H1 (cell line): ENCODE data around the gene SKIC8. TPM values are rescaled to one million over a fixed set of nuclear protein-coding genes. Genes with fewer than 3 reads are reported as not detected.

ENCODE experiments used
- CTCF ChIA-PET: fragments of 300-600 bp; sonication (Branson Sonifier 250); formaldehyde crosslinking; loops from one replicate; lab custom pipeline; 2021; ENCODE audit not compliant: partially characterized antibody; lab: Charles Lee
- POLR2A ChIA-PET: fragments of 300-600 bp; sonication (Branson Sonifier 250); formaldehyde crosslinking; loops from one replicate; lab custom pipeline; 2021; ENCODE audit warnings: inconsistent platforms; ENCODE audit not compliant: partially characterized antibody; lab: Charles Lee
- DNase-seq, 2 experiments: peaks; one replicate each; pipeline versions ENCODE4 v3.0.0 to v3.0.0-alpha.2; 2010 to 2022; ENCODE audit warnings: low spot score in 2 of 2, low read depth in 1 of 2, mixed read lengths in 1 of 2
- FAIRE-seq: peaks from 2 replicates; lab custom pipeline; 2011; peaks lifted over from hg19 to GRCh38; lab: Jason Lieb, UNC
- H2AFZ ChIP-seq: 2 replicates; pipeline ENCODE4 v1.8.1; 2012; ENCODE audit warnings: low read length, inconsistent platforms
- H2AK5ac ChIP-seq: 2 replicates; pipeline ENCODE4 v1.6.1; 2013; ENCODE audit warnings: low read depth, low read length
- H2BK120ac ChIP-seq: replicated peaks from 2 replicates; pipeline ENCODE3; 2013; ENCODE audit warnings: low read depth, low read length, inconsistent platforms
- H2BK12ac ChIP-seq: 2 replicates; pipeline ENCODE4 v1.6.1; 2013; ENCODE audit warnings: low read depth, low read length
- H2BK15ac ChIP-seq: 2 replicates; pipeline ENCODE4 v1.6.1; 2013; ENCODE audit warnings: low read length
- H2BK20ac ChIP-seq: 2 replicates; pipeline ENCODE4 v1.6.1; 2013; ENCODE audit warnings: low read length
- H2BK5ac ChIP-seq: 2 replicates; pipeline ENCODE4 v1.6.1; 2013; ENCODE audit warnings: low read depth, low read length
- H3K14ac ChIP-seq: 2 replicates; pipeline ENCODE4 v1.6.1; 2013; ENCODE audit warnings: inconsistent platforms; ENCODE audit not compliant: insufficient read length
- H3K18ac ChIP-seq: 2 replicates; pipeline ENCODE4 v1.6.1; 2013; ENCODE audit warnings: low read length; ENCODE audit errors: extremely low read depth
- H3K23ac ChIP-seq: 2 replicates; pipeline ENCODE4 v1.6.1; 2013; ENCODE audit warnings: inconsistent platforms; ENCODE audit not compliant: insufficient read length
- H3K23me2 ChIP-seq: 2 replicates; pipeline ENCODE4 v1.6.1; 2013; ENCODE audit warnings: low read depth, low read length
- H3K27ac ChIP-seq: 2 replicates; pipeline ENCODE4 v1.6.1; 2011; ENCODE audit warnings: low read depth, low read length, inconsistent platforms
- H3K27me3 ChIP-seq, 4 experiments: replicated peaks in 1 of 4; 1 replicate in 1 of 4; 2 replicates in 3 of 4; pipeline versions ENCODE4 v1.6.1 to v1.8.1; 2011 to 2013; ENCODE audit warnings: low read length in 3 of 4, mild to moderate bottlenecking in 3 of 4, inconsistent platforms in 2 of 4, mixed read lengths in 2 of 4, moderate library complexity in 1 of 4; ENCODE audit not compliant: control insufficient read depth in 3 of 4, insufficient read depth in 3 of 4; ENCODE audit errors: extremely low read depth in 1 of 4
- H3K36me3 ChIP-seq, 4 experiments: 2 replicates each; pipeline versions ENCODE4 v1.6.1 to v1.8.1; 2011 to 2013; ENCODE audit warnings: mild to moderate bottlenecking in 4 of 4, low read length in 3 of 4, moderate library complexity in 2 of 4, control low read depth in 1 of 4, inconsistent platforms in 1 of 4; ENCODE audit not compliant: insufficient read depth in 4 of 4, control insufficient read depth in 2 of 4
- H3K4ac ChIP-seq: replicated peaks from 2 replicates; pipeline ENCODE3; 2013; ENCODE audit warnings: low read length, low read depth, mixed read lengths, inconsistent platforms; ENCODE audit not compliant: insufficient read length
- H3K4me1 ChIP-seq, 4 experiments: replicated peaks in 1 of 4; 1 replicate in 1 of 4; 2 replicates in 3 of 4; pipeline versions ENCODE4 v1.6.1 to v1.8.1; 2011 to 2013; ENCODE audit warnings: low read length in 3 of 4, inconsistent platforms in 2 of 4, mixed read lengths in 1 of 4; ENCODE audit not compliant: insufficient read depth in 4 of 4, control insufficient read depth in 3 of 4
- H3K4me2 ChIP-seq, 2 experiments: 2 replicates each; pipeline versions ENCODE4 v1.6.1 to v1.8.1; 2011 to 2013; ENCODE audit warnings: low read depth in 2 of 2, low read length in 2 of 2, control low read depth in 1 of 2, inconsistent platforms in 1 of 2, mild to moderate bottlenecking in 1 of 2; ENCODE audit not compliant: insufficient read depth in 1 of 2
- H3K4me3 ChIP-seq, 4 experiments: fragments of 200-600, 300-600 bp in 1 of 4; sonication (generic), shearing (Covaris generic), sonication (Bioruptor Twin) in 1 of 4; 2 replicates each; pipeline versions ENCODE4 v1.5.1 to v1.8.1; 2011 to 2016; ENCODE audit warnings: low read length in 4 of 4, low read depth in 3 of 4, control low read depth in 2 of 4, inconsistent platforms in 2 of 4, mild to moderate bottlenecking in 2 of 4, mixed read lengths in 1 of 4, moderate library complexity in 1 of 4; ENCODE audit not compliant: insufficient read depth in 2 of 4; ENCODE audit errors: extremely low read depth in 1 of 4
- H3K56ac ChIP-seq: replicated peaks from 2 replicates; pipeline ENCODE3; 2013; ENCODE audit warnings: low read depth, mild to moderate bottlenecking, mixed read lengths, low read length, inconsistent platforms; ENCODE audit not compliant: insufficient read length
- H3K79me1 ChIP-seq: 2 replicates; pipeline ENCODE4 v1.6.1; 2013; ENCODE audit warnings: low read depth, low read length, control low read depth
- H3K79me2 ChIP-seq, 2 experiments: 2 replicates each; pipeline versions ENCODE4 v1.6.1 to v1.8.1; 2012 to 2013; ENCODE audit warnings: low read length in 2 of 2, mild to moderate bottlenecking in 2 of 2, inconsistent platforms in 1 of 2; ENCODE audit not compliant: insufficient read depth in 2 of 2, control insufficient read depth in 1 of 2
- H3K9ac ChIP-seq, 4 experiments: replicated peaks in 1 of 4; 1 replicate in 1 of 4; 2 replicates in 3 of 4; pipeline versions ENCODE4 v1.6.1 to v1.8.1; 2011 to 2013; ENCODE audit warnings: low read depth in 3 of 4, low read length in 3 of 4, control low read depth in 2 of 4, mild to moderate bottlenecking in 2 of 4, moderate library complexity in 2 of 4, inconsistent platforms in 1 of 4; ENCODE audit errors: extremely low read depth in 1 of 4
- H3K9me3 ChIP-seq, 2 experiments: 2 replicates each; pipeline versions ENCODE4 v1.6.1 to v1.8.1; 2012 to 2013; ENCODE audit warnings: mild to moderate bottlenecking in 2 of 2, moderate library complexity in 2 of 2, control low read depth in 1 of 2, inconsistent platforms in 1 of 2, low read depth in 1 of 2, low read length in 1 of 2, mixed read lengths in 1 of 2; ENCODE audit not compliant: insufficient read depth in 2 of 2
- H4K20me1 ChIP-seq, 2 experiments: replicated peaks in 1 of 2; 2 replicates each; pipeline versions ENCODE3 to v1.8.1; 2011 to 2013; ENCODE audit warnings: inconsistent platforms in 2 of 2, low read length in 2 of 2, mild to moderate bottlenecking in 1 of 2; ENCODE audit not compliant: insufficient read depth in 2 of 2, control insufficient read depth in 1 of 2
- H4K5ac ChIP-seq: 2 replicates; pipeline ENCODE4 v1.6.1; 2013; ENCODE audit warnings: low read length, low read depth, mixed read lengths, inconsistent platforms; ENCODE audit not compliant: insufficient read length
- H4K8ac ChIP-seq: 2 replicates; pipeline ENCODE4 v1.8.0; 2013; ENCODE audit warnings: mild to moderate bottlenecking, moderate library complexity, low read length, inconsistent platforms; ENCODE audit not compliant: insufficient read depth; ENCODE audit errors: extremely low read depth
- H4K91ac ChIP-seq: replicated peaks from 2 replicates; pipeline ENCODE3; 2013; ENCODE audit warnings: low read length, mixed read lengths, inconsistent platforms; ENCODE audit not compliant: insufficient read length
- ASH2L ChIP-seq: fragments of 200-600, 300-600 bp; sonication (generic); IDR thresholded peaks from one replicate; pipeline ENCODE4 v1.7.1; 2017; ENCODE audit warnings: low read length
- BCL11A ChIP-seq, 2 experiments: IDR thresholded peaks; one replicate each; pipeline ENCODE4 v1.6.1; 2011; ENCODE audit warnings: low read depth in 2 of 2, low read length in 2 of 2, mild to moderate bottlenecking in 2 of 2
- CBX8 ChIP-seq: fragments of 300-800, 300-1000 bp; sonication (generic); IDR thresholded peaks from 2 replicates; pipeline ENCODE4 v1.7.1; 2016; ENCODE audit warnings: low read depth, low read length, borderline replicate concordance
- CTBP2 ChIP-seq: IDR thresholded peaks from 2 replicates; pipeline ENCODE4 v1.7.0; 2011; ENCODE audit warnings: borderline replicate concordance, mild to moderate bottlenecking, moderate library complexity, mixed read lengths, low read length; ENCODE audit not compliant: insufficient read depth, insufficient read length
- EGR1 ChIP-seq: IDR thresholded peaks from 2 replicates; pipeline ENCODE4 v1.6.1; 2011; ENCODE audit warnings: low read depth, low read length, borderline replicate concordance
- GTF2F1 ChIP-seq: IDR thresholded peaks from 2 replicates; pipeline ENCODE4 v1.6.1; 2012; ENCODE audit warnings: low read depth, low read length, improper control_type of control experiment, borderline replicate concordance
- RXRA ChIP-seq: IDR thresholded peaks from 2 replicates; pipeline ENCODE4 v1.6.1; 2011; ENCODE audit warnings: low read depth, mild to moderate bottlenecking, low read length, moderate library complexity; ENCODE audit not compliant: insufficient read depth
- SIN3A ChIP-seq, 2 experiments: IDR thresholded peaks in 1 of 2; conservative IDR thresholded peaks in 1 of 2; 2 replicates each; pipeline ENCODE4 v1.6.1; 2011 to 2012; ENCODE audit warnings: low read length in 2 of 2, improper control_type of control experiment in 1 of 2, low read depth in 1 of 2, mild to moderate bottlenecking in 1 of 2
- SP4 ChIP-seq: IDR thresholded peaks from 2 replicates; pipeline ENCODE4 v1.6.1; 2012; ENCODE audit warnings: low read length, inconsistent platforms
- TBP ChIP-seq: IDR thresholded peaks from 2 replicates; pipeline ENCODE4 v1.6.1; 2011; ENCODE audit warnings: low read depth, low read length, improper control_type of control experiment
- WGBS, 2 experiments: shearing (Covaris generic) in 1 of 2; methylation state at CpG; one replicate each; pipeline versions ENCODE4 v1.1.6 to v1.1.7; 2013 to 2015; ENCODE audit warnings: low lambda C conversion rate in 2 of 2, mixed read lengths in 2 of 2, inconsistent platforms in 1 of 2, low coverage in 1 of 2, missing lambda C conversion rate in 1 of 2; ENCODE audit not compliant: insufficient replicate concordance in 2 of 2, insufficient coverage in 1 of 2, insufficient read length in 1 of 2; ENCODE audit errors: extremely low coverage in 1 of 2, missing lambda C conversion rate in 1 of 2; 5-methylcytosine and 5-hydroxymethylcytosine counted together
- polyA plus RNA-seq, 7 experiments: library from polyadenylated mRNA; depleted of rRNA in 3 of 7; stranded (reverse) in 5 of 7; unstranded in 2 of 7; fragments of >200 nt in 5 of 7; fragments of 200-250 nt in 2 of 7; gene quantifications; 1 replicate in 5 of 7; 2 replicates in 1 of 7; 4 replicates in 1 of 7; pipeline versions ENCODE4 v1.2.1 to v1.2.3, GENCODE V29; 2011 to 2013; ENCODE audit warnings: missing spikeins in 2 of 7, mixed read lengths in 2 of 7
- total RNA-seq: library from RNA; stranded (reverse); fragmentation: NEBNext Ultra II Directional; extraction: Animal tissue kit (Norgen Biotek cat#: 25700); gene quantifications from 2 replicates; pipeline ENCODE4 v1.2.1, GENCODE V29; 2021

SKIC8 gene
- total and polyA plus RNA-seq, 2 of the 8 experiments (the other 6 are each of a cell fraction or from before 2014, with no cell fraction given): 44.2 to 77.7 TPM

GRCh38 chr15:78265752-78266224 is 33.6 kb downstream of the SKIC8 start:
- Histone ChIP-seq H4K5ac (no peak overlapping the region), H3K27me3 (peaks cover 0 to 19% (median 10%) of the 10 kb centered on the region in 4 experiments; a peak in 4 of 7 replicates), H3K36me3 (no peaks in the 10 kb centered on the region), H3K27ac (no peak overlapping the region), H4K20me1 (no peaks in the 10 kb centered on the region), H3K79me2 (no peaks in the 10 kb centered on the region), H2BK5ac (no peak overlapping the region), H3K23me2 (no peaks in the 10 kb centered on the region; the same call in 1 of the 2 replicates), H2AK5ac (no peak overlapping the region), H3K4me3 (no peak overlapping the region), H3K4me2 (no peak overlapping the region; a peak in 1 of 4 replicates), H3K23ac (no peak overlapping the region), H3K14ac (no peak overlapping the region), H3K4ac (no peak overlapping the region), H3K18ac (no peak overlapping the region), H3K56ac (no peak overlapping the region), H3K79me1 (no peaks in the 10 kb centered on the region), H3K9ac (no peak overlapping the region), H2BK15ac (no peak overlapping the region), H2BK20ac (no peak overlapping the region), H2AFZ (no peak overlapping the region), H2BK12ac (no peak overlapping the region), H2BK120ac (no peak overlapping the region), H3K4me1 (0 out of 7 replicates have a peak, but pooled peaks cover 0 to 3% (median 0%) of the 10 kb centered on the region in 4 experiments), H4K8ac (no peak overlapping the region), H3K9me3 (no peaks in the 10 kb centered on the region), H4K91ac (no peak overlapping the region)
- POLR2A ChIA-PET: interaction anchor here (0.9 to 2.7 kb wide), 7 partner anchors 10 to 172 kb away, joined by 3 to 7 read pairs (median 5); partner anchors contain the start of gene IREB2
- no peak for FAIRE-seq
- 86% methylated on average over 9 of the region's 9 CpGs; no CpG with 5 or more reads in 1 of the 2 experiments for WGBS, 2 experiments
- CTCF ChIA-PET: interaction anchor here (0.6 to 2.5 kb wide), 8 partner anchors 9 to 266 kb away, joined by 3 to 11 read pairs (median 4); no protein-coding TSS in a partner anchor
- TF ChIP-seq SIN3A (conservative IDR thresholded peaks at IDR 0.05 in 1 of 2, IDR thresholded peaks at IDR 0.05 in 1 of 2; ENCODE audit: low read depth in 1 of 2, low read length in 2 of 2) (no peak), RXRA (no peak), EGR1 (no peak), ASH2L (no peak), CBX8 (no peak), TBP (no peak), BCL11A (IDR thresholded peaks at IDR 0.05; ENCODE audit: low read depth in 2 of 2, low read length in 2 of 2) (no peak), CTBP2 (no peak), SP4 (no peak), GTF2F1 (no peak)
- no peak for DNase-seq
